Measurements from ENCODE around the gene ZMAT5. TPM values are rescaled to one million over a fixed set of nuclear protein-coding genes. Genes with fewer than 3 reads are reported as not detected.
A peak's percentile ranks its signal among the peaks of the same experiment; 100 is the strongest.

The ZMAT5 gene
- total and polyA plus RNA-seq, 8 donors = 8.3 to 20.7 (median 11.3) TPM

DNA sequence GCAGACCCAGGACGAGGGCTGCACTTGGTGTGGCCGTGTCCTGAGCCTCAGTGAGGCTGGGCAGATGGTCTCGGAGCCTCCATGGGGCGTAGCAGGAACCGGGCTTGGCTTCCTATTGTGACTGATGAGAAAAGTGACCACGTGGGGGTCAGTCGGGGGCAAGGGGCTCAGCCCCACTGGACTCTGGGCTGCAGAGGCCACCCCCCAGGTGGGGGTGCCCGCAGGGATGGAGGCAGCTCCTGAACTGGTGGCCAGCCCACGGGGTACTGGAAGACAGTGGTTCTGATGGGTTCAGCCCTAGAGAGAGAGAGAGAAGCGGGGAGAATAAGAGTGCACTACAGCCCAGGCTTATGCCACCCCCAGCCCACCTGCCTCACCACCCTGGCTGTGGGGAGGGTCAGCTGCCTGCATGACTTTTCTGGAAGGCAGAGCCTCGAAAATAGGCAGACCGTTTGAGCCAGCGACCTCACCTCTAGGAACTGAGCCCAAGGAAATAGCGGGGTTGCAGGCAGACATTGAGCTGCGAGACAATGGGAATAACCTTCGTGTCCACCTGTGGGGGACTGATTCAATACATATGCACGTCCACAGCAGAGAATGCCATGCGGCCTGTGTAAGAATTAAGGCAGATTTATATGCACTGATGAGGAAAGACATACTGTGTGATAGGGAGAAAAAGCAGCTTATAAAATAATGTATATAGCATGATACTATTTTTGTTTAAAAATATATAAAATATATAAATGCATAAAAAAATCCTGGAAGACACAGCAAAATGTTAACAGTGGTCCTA, 35.6 kb downstream of the ZMAT5 start:
- intact Hi-C loops (cut with DNase I) = no loop called here
- no peaks in the 10 kb centered on the region for H3K9me3 ChIP-seq

DNA sequence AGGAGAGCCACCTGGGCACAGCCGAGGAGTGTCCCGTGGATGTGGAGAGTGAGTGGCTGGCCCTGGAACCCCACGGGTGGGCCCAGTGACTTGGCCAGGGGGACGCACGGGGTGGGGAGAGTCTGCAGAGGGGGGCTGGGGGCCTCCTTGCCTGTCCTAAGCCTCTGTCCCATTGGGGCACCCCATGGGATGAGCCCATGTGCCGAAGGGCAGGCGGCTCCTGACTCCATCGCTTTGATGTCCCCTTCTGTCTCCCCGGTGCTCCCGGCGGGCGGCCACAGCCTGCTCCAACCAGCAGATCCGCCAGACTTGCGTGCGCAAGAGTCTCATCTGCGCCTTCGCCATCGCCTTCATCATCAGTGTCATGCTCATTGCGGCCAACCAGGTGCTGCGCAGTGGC, 37.6 kb downstream of the ZMAT5 start:
- no peaks in the 10 kb centered on the region for H3K9me3 ChIP-seq
- DNase-seq (no peak), FAIRE-seq (no peak), ATAC-seq (no peak)
- WGBS, 2 donors = 90 to 94% methylated on average over 18 to 20 of the region's 20 CpGs
- intact Hi-C loops (cut with DNase I) = no loop called here
- TF ChIP-seq, protein P1, sequence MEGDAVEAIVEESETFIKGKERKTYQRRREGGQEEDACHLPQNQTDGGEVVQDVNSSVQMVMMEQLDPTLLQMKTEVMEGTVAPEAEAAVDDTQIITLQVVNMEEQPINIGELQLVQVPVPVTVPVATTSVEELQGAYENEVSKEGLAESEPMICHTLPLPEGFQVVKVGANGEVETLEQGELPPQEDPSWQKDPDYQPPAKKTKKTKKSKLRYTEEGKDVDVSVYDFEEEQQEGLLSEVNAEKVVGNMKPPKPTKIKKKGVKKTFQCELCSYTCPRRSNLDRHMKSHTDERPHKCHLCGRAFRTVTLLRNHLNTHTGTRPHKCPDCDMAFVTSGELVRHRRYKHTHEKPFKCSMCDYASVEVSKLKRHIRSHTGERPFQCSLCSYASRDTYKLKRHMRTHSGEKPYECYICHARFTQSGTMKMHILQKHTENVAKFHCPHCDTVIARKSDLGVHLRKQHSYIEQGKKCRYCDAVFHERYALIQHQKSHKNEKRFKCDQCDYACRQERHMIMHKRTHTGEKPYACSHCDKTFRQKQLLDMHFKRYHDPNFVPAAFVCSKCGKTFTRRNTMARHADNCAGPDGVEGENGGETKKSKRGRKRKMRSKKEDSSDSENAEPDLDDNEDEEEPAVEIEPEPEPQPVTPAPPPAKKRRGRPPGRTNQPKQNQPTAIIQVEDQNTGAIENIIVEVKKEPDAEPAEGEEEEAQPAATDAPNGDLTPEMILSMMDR (IDR thresholded peaks at IDR 0.05) = no peak
- H3K4me1 ChIP-seq = no peaks in the 10 kb centered on the region
- no peak overlapping the region for H3K27ac ChIP-seq
- no peak overlapping the region for H3K4me3 ChIP-seq
- H3K27me3 ChIP-seq = no peaks in the 10 kb centered on the region
- peaks cover 0 to 5% (median 0%) of the 10 kb centered on the region in 3 donors for H3K36me3 ChIP-seq

More for the DNA sequence above, 35.6 kb downstream of the ZMAT5 start:
- ATAC-seq (no peak), DNase-seq (no peak), FAIRE-seq (no peak)
- peaks cover 0 to 5% (median 0%) of the 10 kb centered on the region in 3 donors for H3K36me3 ChIP-seq
- H3K27ac ChIP-seq = no peak overlapping the region
- H3K4me3 ChIP-seq = no peak overlapping the region
- whole genome bisulfite sequencing, 2 donors = 79 to 81% methylated on average over 18 of the region's 18 CpGs
- TF ChIP-seq, protein P1 (IDR thresholded peaks at IDR 0.05) = no peak
- no peaks in the 10 kb centered on the region for H3K4me1 ChIP-seq
- no peaks in the 10 kb centered on the region for H3K27me3 ChIP-seq

DNA sequence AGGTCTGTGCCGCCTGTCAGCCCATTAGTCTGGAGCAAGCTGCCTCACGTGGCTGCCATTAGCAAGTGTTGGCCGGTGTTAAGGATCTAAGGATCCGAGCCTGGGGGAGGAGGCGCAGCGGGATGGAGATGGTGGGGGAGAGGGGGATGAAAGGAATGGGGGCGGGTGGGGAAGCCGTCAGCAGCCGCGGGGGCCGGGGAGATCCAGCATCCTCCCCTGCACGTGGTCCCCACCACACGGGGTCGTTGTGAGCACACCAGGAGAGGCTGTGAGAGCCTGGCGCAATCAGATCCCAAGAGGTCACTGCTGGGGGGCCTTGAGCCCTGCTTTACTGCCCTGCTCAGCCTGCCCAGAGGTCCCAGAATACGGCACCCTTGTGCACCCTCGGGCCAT, 39.7 kb downstream of the ZMAT5 start:
- Histone ChIP-seq H3K4me3 (no peak overlapping the region), H3K27ac (no peak overlapping the region), H3K27me3 (no peaks in the 10 kb centered on the region), H3K4me1 (no peaks in the 10 kb centered on the region), H3K9me3 (no peaks in the 10 kb centered on the region), H3K36me3 (peaks cover 0 to 5% (median 0%) of the 10 kb centered on the region in 3 donors)
- no peak for DNase-seq
- TF ChIP-seq, protein P1 (IDR thresholded peaks at IDR 0.05) = no peak
- no peak for FAIRE-seq
- ATAC-seq = peak; percentile 22 to 82 (median 56)
- 8% methylated on average over 9 to 17 of the region's 17 CpGs for WGBS, 2 donors
- intact Hi-C loops (cut with DNase I) = no loop called here

DNA sequence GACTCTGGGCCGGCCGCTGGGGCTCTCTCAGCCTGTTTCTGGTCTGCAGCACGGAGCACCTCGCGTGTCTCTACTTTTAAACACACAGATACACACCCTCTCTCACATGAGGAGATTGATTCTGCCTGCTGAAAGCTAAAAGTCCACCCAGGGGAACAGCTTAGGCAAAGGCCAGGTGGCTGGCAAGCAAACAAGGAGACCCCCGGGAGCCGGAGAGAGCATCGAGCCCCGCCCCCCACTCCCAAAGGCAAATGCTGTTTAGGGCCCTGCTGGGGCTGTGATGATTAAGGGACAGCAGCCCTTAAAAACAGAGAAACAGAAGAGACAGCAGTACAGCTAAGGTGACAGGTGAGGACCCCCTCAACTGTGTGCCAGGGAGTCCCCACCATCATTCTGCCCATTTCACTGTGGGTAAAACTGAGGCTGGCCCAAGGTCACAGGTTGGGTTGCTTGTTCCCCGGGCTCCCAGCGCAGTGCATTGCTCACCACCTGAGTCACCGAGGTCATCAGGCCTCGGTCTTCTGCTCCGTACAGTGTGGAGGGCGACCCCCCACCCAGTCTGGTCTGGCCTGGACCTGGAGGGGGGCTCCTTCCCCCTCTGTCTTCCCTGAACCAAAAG, 40.2 kb downstream of the ZMAT5 start:
- Histone ChIP-seq H3K4me1 (no peaks in the 10 kb centered on the region), H3K36me3 (peaks cover 0 to 5% (median 0%) of the 10 kb centered on the region in 3 donors), H3K27me3 (no peaks in the 10 kb centered on the region), H3K4me3 (no peak overlapping the region), H3K27ac (no peak overlapping the region), H3K9me3 (no peaks in the 10 kb centered on the region)
- DNase-seq (no peak), FAIRE-seq (no peak), ATAC-seq (no peak)
- TF ChIP-seq, protein P1 (IDR thresholded peaks at IDR 0.05) = no peak
- intact Hi-C loops (cut with DNase I) = no loop called here
- WGBS, 2 donors = 41 to 42% methylated on average over 15 of the region's 15 CpGs

DNA sequence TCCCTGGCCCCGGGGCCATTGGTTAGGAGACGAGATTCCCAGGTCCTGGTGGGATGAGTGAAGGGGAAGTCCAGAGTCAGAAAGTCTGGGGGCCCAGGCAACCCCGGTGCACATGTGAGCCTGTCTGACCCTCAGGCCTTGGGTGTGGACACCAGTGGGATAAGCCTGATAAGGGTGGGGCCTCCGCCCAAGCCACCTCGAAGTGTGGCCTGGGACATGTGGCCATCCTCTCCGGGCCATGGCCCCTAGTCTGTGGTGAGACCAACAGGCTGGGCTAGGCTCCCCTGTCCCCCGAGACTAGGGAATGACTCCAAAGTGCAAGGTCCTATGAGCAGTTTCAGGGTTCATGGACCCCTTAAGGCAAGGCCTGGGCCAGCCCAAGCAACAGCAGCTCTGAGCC, 40.7 kb downstream of the ZMAT5 start:
- FAIRE-seq (no peak), ATAC-seq (no peak), DNase-seq (no peak)
- no peaks in the 10 kb centered on the region for H3K9me3 ChIP-seq
- intact Hi-C loops (cut with DNase I) = no loop called here
- H3K4me3 ChIP-seq = no peak overlapping the region
- WGBS, 2 donors = 62 to 64% methylated on average over 7 of the region's 7 CpGs
- H3K27me3 ChIP-seq = peaks cover 0 to under 1% (median 0%) of the 10 kb centered on the region in 4 donors
- no peaks in the 10 kb centered on the region for H3K4me1 ChIP-seq
- TF ChIP-seq, protein P1 (IDR thresholded peaks at IDR 0.05) = no peak
- H3K27ac ChIP-seq = no peak overlapping the region
- H3K36me3 ChIP-seq = peaks cover 0 to under 1% (median 0%) of the 10 kb centered on the region in 3 donors
